Measurements from ENCODE around the gene MAP3K10.

The MAP3K10 gene

GRCh38 chr19:40232949-40233810 is 42.0 kb downstream of the MAP3K10 start:
- no peak for TF ChIP-seq GATA2 (IDR thresholded peaks at IDR 0.05; ENCODE audit: low read depth, low read length)
- TF ChIP-seq GATA3 (IDR thresholded peaks at IDR 0.05; ENCODE audit: low read depth, low read length), result no peak

- TF ChIP-seq GATA2 (IDR thresholded peaks at IDR 0.05; ENCODE audit: low read depth, low read length), result no peak
- no peak for TF ChIP-seq GATA3 (IDR thresholded peaks at IDR 0.05; ENCODE audit: low read depth, low read length)
These were observed 42.7 kb downstream of the MAP3K10 start for GRCh38 chr19:40233811-40234389.

- TF ChIP-seq GATA3 (IDR thresholded peaks at IDR 0.05; ENCODE audit: low read depth, low read length) (no peak), GATA2 (IDR thresholded peaks at IDR 0.05; ENCODE audit: low read depth, low read length) (no peak)
These were observed 43.4 kb downstream of the MAP3K10 start for GRCh38 chr19:40234429-40235237.

GRCh38 chr19:40235238-40236025 is 44.2 kb downstream of the MAP3K10 start:
- TF ChIP-seq GATA2 (IDR thresholded peaks at IDR 0.05; ENCODE audit: low read depth, low read length) (no peak), GATA3 (IDR thresholded peaks at IDR 0.05; ENCODE audit: low read depth, low read length) (no peak)

- TF ChIP-seq GATA2 (IDR thresholded peaks at IDR 0.05; ENCODE audit: low read depth, low read length) (no peak), GATA3 (IDR thresholded peaks at IDR 0.05; ENCODE audit: low read depth, low read length) (no peak)
These were observed 44.8 kb downstream of the MAP3K10 start for GRCh38 chr19:40236026-40236355.

GRCh38 chr19:40236366-40236765 is 45.1 kb downstream of the MAP3K10 start:
- TF ChIP-seq GATA3 (IDR thresholded peaks at IDR 0.05; ENCODE audit: low read depth, low read length), result no peak
- TF ChIP-seq GATA2 (IDR thresholded peaks at IDR 0.05; ENCODE audit: low read depth, low read length), result no peak

- TF ChIP-seq GATA3 (IDR thresholded peaks at IDR 0.05; ENCODE audit: low read depth, low read length) (no peak), GATA2 (IDR thresholded peaks at IDR 0.05; ENCODE audit: low read depth, low read length) (no peak)
These were observed 46.6 kb downstream of the MAP3K10 start for GRCh38 chr19:40237791-40238190.

GRCh38 chr19:40238775-40239174 is 47.5 kb downstream of the MAP3K10 start:
- TF ChIP-seq GATA3 (IDR thresholded peaks at IDR 0.05; ENCODE audit: low read depth, low read length), result no peak
- no peak for TF ChIP-seq GATA2 (IDR thresholded peaks at IDR 0.05; ENCODE audit: low read depth, low read length)

GRCh38 chr19:40239415-40240226 is 48.4 kb downstream of the MAP3K10 start:
- no peak for TF ChIP-seq GATA3 (IDR thresholded peaks at IDR 0.05; ENCODE audit: low read depth, low read length)
- no peak for TF ChIP-seq GATA2 (IDR thresholded peaks at IDR 0.05; ENCODE audit: low read depth, low read length)

- TF ChIP-seq GATA3 (IDR thresholded peaks at IDR 0.05; ENCODE audit: low read depth, low read length), result no peak
- no peak for TF ChIP-seq GATA2 (IDR thresholded peaks at IDR 0.05; ENCODE audit: low read depth, low read length)
These were observed 49.1 kb downstream of the MAP3K10 start for GRCh38 chr19:40240332-40240731.

- TF ChIP-seq GATA3 (IDR thresholded peaks at IDR 0.05; ENCODE audit: low read depth, low read length) (no peak), GATA2 (IDR thresholded peaks at IDR 0.05; ENCODE audit: low read depth, low read length) (no peak)
These were observed 50.0 kb downstream of the MAP3K10 start for GRCh38 chr19:40241125-40241808.

GRCh38 chr19:40241809-40242384 is 50.7 kb downstream of the MAP3K10 start:
- TF ChIP-seq GATA3 (IDR thresholded peaks at IDR 0.05; ENCODE audit: low read depth, low read length) (no peak), GATA2 (IDR thresholded peaks at IDR 0.05; ENCODE audit: low read depth, low read length) (no peak)
